SW480 (cell line): Measurements from ENCODE around the gene VENTX.

Experiments
- DNase-seq: peaks from one replicate; pipeline ENCODE4 v3.0.0-alpha.2; 2016; ENCODE audit warnings: low spot score

Gene VENTX

GRCh38 chr10:133201948-133202725, 35.5 kb upstream of the VENTX start:
- no peak for DNase-seq

DNA sequence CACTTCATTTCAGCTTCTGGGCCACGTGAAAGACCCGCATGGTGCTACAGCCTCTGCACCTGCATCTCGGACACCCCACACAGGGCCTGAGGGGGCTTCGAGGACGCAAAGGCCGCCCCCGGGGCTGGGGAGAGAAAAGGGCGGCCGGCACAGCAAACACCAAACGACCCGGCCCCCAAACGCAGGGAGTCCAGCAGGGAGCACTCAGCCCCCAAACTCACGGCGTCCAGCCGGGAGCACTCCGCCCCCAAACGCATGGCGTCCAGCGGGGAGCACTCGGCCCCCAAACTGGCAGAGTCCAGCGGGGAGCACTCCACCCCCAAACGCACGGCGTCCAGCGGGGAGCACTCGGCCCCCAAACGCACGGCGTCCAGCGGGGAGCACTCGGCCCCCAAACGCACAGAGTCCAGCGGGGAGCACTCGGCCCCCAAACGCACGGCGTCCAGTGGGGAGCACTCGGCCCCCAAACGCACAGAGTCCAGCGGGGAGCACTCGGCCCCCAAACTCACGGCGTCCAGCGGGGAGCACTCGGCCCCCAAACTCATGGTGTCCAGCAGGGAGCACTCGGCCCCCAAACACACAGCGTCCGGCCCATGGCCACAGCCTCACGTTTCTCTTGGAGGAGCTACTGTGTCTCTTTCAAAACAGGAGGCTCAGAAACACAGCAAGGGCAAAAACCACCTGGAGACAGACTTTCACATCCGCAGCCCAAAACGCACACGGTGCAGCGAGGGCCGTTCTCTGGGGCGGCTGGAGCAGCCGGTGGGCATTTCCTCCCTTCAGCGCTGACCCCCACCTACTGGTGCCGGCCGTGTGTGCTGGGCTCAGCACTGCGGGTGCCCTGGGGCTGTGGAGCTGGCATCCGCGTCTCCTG, 34.6 kb upstream of the VENTX start:
- no peak for DNase-seq

DNA sequence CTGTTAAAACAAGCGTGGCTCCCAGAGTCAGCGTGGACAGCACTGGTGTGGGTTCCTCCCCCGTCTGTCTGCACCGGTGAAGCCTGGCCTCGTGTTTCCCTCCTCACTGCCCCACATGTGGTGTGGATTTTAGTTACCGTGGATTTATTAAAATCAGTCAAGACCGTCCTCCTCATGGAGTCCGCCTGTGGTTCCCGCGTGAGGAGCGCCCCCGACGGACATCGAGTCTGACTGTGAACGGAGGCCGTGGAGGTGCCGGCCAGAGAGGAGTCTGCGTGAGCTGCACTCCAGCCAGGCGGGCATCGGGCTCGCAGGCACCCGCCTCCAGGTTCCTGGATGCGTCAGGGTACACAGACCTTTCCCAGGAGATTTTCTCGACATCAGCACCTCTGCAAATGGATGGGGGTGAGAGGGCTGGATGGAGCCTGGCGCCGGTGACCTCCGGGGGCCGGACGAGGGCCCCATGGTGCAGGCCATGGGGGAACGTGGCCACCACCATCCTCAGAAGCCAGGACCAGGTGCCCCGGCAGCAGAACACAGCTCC, 33.9 kb upstream of the VENTX start:
- no peak for DNase-seq

- no peak for DNase-seq
Observed at GRCh38 chr10:133204226-133205015, 33.2 kb upstream of the VENTX start.

- DNase-seq, result no peak
Observed at GRCh38 chr10:133205146-133205545, 32.5 kb upstream of the VENTX start.

DNA sequence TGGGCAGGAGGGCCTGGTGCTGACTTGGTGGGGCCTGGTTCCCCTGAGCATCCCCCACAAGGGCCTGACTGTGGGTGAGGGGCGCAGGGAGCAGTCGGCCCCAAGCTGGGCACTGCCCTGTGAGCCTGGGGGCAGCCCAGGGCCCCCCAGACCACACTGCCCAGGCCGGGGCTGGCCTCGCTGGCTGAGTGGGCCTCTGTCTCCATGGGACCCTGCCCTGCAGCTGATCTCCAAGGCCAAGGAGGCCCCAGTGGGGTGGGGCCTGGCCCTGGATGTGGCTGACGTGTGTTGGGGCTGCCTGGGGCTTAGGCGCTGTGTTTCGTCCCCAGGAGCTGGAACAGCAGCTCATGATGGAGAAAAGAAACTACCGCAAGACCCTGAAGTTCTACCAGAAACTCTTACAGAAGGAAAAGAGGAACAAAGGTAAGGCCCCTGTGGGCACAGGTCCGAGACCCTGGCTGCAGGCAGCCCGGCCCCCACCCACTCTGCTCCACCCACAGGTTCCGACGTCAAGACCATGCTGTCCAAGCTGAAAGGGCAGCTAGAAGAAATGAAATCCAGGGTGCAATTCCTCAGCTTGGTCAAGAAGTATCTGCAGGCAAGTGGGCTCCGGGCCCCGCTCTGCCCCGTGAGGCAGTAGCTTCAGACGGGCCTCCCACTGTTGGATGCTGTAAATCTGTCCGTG, 31.2 kb upstream of the VENTX start:
- DNase-seq, result no peak

DNA sequence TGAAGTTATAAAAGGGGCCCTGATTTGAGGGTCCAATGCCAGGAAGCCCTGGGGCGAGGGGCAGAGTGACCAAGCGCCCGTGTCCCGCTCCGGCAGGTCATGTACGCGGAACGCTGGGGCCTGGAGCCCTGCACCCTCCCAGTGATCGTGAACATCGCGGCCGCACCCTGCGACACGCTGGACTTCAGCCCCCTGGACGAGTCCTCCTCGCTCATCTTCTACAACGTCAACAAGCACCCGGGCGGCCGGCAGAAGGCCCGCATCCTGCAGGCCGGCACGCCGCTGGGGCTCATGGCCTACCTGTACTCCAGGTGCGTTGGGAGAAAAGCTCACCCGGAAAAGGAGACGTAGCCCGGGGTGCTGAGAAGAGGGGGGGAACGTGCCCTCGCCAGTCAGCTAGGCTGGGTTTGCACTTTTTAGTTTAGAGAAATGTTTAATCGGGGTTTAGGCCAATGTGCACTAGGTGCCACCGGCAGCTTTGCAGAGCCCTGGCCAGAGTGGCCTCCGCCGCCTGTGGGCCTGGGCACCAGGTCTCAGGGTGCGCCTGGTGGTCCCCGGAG, 30.5 kb upstream of the VENTX start:
- DNase-seq, result no peak

GRCh38 chr10:133207627-133208026, 30.0 kb upstream of the VENTX start:
- DNase-seq, result no peak

DNA sequence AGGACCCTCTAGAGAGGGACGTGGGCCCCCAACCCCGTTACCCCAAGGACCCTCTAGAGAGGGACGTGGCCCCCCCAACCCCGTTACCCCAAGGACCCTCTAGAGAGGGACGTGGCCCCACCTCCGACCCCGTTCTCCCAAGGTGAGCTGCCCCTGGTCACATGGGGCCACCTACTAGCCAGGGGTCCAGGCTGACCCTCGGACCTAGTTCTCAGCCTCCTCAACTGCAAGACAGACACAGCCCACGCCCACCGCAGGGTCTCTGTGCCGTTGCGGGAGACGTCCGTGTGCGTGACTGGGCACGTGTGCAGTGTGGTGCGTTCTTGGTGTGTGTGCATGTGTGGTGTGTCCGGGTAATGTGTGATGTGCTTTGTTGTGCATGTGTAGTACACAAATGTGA, 29.2 kb upstream of the VENTX start:
- no peak for DNase-seq

DNA sequence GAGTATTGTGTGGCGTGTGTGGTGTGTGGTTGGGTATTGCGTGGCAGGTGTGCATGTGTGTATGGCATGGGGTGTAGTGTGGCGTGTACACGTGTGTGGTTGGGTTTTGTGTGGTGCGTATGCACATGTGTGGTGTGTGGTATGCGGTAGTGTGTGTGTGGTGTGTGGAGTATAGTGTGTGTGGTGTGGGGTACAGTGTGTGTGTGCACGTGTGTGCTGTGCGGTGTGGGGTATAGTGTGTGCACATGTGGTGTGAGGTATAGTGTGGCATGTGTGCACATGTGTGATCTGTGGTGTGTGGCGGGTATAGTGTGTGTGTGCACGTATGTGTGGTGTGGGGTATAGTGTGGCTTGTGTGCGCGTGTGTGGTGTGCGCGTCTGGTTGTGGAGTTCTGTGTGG, 28.5 kb upstream of the VENTX start:
- no peak for DNase-seq

- no peak for DNase-seq
Observed at GRCh38 chr10:133209641-133210040, 28.0 kb upstream of the VENTX start.

DNA sequence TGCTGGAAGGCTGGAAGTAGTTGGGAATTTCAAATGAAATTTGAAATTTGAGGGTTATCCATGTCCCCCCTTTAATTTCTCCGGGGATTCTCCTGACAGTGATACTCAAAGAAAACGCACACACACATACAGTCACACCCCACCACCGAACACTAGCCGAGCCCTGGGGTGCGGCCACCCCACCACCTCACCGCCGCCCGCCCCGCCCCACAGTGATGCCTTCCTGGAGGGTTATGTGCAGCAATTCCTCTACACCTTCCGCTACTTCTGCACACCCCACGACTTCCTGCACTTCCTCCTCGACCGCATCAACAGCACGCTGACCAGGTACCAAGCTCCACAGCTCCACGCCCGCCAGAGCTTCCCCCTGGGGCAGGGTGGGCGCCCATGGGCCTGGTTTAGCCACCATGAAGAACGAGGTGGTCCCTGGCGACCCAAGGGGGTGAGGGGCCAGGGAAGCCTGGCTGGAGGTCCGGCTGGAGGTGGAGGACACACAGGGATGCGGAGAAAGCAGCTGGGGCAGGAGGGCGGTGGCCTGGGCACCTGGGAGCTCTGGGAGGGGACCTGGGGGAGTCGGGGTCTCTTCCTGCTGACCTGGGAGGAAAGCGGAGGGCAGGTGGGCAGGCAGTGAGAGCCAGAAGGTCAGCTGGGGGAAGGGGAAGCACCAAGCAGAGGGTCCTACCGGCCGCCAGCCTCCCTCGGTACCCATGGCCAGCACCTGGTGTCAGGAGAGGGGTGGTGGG, 27.1 kb upstream of the VENTX start:
- DNase-seq, result no peak

DNA sequence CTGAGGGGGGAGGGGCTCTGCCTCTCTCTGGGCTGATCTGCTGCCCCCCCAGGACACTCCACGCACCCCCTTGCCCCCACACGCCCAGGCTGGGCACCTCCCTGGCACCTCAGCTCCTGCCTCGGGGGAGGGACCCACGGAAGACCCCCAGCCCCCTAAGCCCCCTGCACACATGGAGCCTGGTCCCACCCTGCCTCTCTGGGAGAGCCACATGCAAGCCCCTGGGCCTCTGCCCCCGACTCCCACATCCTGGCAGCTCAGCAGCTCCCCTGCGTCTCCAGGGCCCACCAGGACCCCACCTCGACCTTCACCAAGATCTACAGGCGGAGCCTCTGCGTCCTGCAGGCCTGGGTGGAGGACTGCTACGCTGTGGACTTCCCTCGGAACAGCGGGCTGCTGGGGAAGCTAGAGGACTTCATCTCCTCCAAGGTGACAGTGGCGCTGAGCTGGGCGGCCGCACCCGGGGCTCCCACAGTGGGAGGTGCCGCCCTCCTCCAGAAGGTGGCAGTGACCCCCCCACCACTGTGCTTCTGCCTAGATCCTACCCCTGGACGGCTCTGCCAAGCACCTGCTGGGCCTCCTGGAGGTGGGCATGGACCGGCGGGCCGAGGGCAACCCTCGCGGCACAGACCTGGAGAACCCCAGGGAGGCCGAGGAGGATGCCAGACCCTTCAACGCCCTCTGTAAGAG, 26.4 kb upstream of the VENTX start:
- DNase-seq, result no peak

GRCh38 chr10:133211959-133212852, 25.4 kb upstream of the VENTX start:
- no peak for DNase-seq

DNA sequence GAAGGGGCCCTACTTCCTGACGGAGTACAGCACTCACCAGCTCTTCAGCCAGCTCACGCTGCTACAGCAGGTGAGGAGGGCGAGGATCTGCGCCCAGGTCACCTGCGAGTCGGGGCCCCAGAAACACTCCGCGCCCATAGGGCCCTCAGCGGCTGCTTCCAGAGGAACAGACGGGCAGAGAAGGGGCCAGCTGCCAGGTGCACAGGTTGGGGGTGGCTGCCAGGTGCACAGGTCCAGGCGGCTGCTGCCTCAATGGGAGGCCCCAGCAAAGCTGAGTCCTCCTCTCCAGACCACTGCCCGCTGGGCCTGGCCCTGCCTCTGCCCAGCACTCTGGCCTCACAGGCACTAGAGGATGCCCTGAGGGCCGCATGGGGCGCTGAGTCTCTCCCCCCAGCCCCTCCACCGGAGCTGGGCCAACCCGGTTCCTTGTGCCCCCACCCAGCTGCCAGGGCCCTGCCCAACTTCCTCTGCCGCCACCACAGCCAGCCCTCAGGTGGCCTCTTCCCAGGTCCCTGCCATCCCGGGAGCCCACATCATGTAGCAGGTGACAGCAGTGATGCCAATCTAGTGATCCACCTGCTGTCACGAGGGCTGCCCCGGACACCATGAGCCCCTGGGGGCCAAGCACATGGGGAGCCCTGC, 24.7 kb upstream of the VENTX start:
- DNase-seq, result no peak

DNA sequence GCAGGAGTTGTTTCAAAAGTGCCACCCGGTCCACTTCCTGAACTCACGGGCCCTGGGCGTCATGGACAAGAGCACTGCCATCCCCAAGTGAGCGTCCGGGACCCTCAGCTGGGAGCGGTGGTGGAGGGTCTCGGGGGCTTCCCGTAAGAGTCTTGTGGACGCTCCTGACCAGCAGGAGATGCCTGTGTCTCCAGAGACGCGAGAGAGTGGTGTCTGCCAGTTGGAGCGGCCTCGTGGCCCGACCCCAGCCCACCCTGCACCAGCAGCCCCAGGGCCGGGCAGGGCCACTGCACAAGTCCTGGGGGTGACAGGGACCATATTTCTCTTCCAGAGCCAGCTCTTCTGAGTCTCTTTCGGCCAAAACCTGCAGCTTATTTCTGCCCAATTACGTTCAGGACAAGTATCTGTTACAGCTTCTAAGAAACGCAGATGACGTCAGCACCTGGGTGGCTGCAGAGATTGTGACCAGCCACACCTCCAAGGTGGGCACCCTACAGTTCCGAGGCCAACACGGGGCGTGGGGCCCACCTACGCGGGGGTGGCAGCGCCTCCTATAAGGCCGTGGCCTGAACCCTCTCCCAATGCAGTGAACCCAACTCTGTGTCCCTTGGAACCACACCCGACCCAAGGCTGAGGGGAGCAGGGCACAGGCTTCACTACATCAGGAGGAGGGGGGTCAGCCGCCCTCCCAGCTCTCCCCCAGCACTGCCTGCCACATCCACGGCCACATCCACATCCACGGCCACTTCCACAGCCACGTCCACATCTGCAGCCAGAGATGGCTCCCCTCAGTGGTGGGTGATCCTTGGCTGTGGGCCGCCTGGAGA, 23.8 kb upstream of the VENTX start:
- no peak for DNase-seq
